IgD-negative memory B cell (primary cell): Measurements from ENCODE around the gene HNRNPCL4. TPM values are rescaled to one million over a fixed set of nuclear protein-coding genes. Genes with fewer than 3 reads are reported as not detected.
"Not testable (repeated sequence)": the region's sequence is repeated elsewhere in the genome, so short reads cannot be mapped to it uniquely, and the experiment has no call there.

ENCODE experiments used
- H3K27ac Mint-ChIP-seq, 3 donors: one replicate each; pipeline ENCODE4 v1.8.0; 2020 to 2022; ENCODE audit warnings: mild to moderate bottlenecking in 3 of 3, mixed read lengths in 3 of 3, moderate library complexity in 1 of 3
- H3K27me3 Mint-ChIP-seq: one replicate; pipeline ENCODE4 v1.8.0; 2021; ENCODE audit warnings: mixed read lengths
- H3K36me3 Mint-ChIP-seq: one replicate; pipeline ENCODE4 v1.8.0; 2020; ENCODE audit warnings: mild to moderate bottlenecking, mixed read lengths
- H3K4me1 Mint-ChIP-seq, 3 donors: one replicate each; pipeline ENCODE4 v1.8.0; 2020 to 2022; ENCODE audit warnings: mixed read lengths in 3 of 3, mild to moderate bottlenecking in 1 of 3
- H3K4me3 Mint-ChIP-seq, 4 donors: one replicate each; pipeline ENCODE4 v1.8.0; 2020 to 2022; ENCODE audit warnings: mild to moderate bottlenecking in 4 of 4, mixed read lengths in 4 of 4, moderate library complexity in 3 of 4
- H3K9me3 Mint-ChIP-seq, 3 donors: one replicate each; pipeline ENCODE4 v1.8.0; 2020 to 2021; ENCODE audit warnings: mixed read lengths in 3 of 3, mild to moderate bottlenecking in 1 of 3
- polyA plus RNA-seq: library from polyadenylated mRNA; unstranded; fragments of 300-500 nt; fragmentation: Illumina TruSeq; gene quantifications from one replicate; pipeline ENCODE4 v1.2.3, GENCODE V29; 2021

Gene HNRNPCL4
- not detected for polyA plus RNA-seq

DNA sequence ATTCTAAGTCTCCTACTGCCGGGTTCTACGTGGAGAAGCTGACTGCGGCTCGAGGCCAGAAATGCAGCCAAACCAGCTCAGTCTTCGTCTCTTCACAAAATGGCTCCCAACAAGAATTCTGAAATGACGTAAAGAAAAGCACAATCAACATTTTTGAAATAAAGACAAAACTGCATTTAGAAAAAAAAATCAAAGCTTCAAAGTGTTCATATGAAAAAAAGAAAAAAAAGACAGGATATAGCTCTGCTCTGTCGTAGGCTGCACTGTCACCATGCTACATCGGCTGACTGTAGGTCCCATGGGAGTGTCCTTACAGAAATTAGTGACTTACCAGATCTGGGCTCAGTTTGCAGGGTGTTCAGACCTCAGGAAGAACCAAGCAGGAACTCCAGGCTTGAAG lies at the start of gene HNRNPCL4:
Gene HNRNPCL4, minus strand, starts transcription at position 101 of the 400 bp plus-strand sequence. CDS start 164 bp downstream, outside the sequence.
- H3K9me3 Mint-ChIP-seq, H3K4me1 Mint-ChIP-seq, H3K27ac Mint-ChIP-seq, H3K4me3 Mint-ChIP-seq, H3K36me3 Mint-ChIP-seq, H3K27me3 Mint-ChIP-seq: not testable (repeated sequence)

DNA sequence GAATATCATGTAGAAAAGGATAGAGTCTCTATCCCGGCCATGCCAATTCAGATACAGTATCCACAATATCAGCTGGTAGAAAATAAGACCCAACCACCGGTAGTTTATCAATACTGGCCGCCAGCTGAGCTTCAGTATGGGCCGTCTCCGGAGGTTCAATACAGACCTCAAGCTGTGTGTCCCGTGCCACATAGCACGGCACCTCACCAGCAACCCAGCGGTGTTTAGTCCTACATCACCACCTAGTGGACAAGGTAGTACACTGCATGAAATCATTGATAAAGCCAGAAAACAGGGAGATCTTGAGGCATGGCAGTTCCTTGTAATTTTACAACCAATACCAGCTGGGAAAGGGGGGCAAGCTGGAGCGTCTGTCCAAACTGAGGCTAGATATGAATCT lies 43.3 kb upstream of the HNRNPCL4 start:
- not testable (repeated sequence) for H3K9me3 Mint-ChIP-seq, H3K4me3 Mint-ChIP-seq, H3K4me1 Mint-ChIP-seq, H3K27ac Mint-ChIP-seq, H3K27me3 Mint-ChIP-seq, H3K36me3 Mint-ChIP-seq

GRCh38 chr1:13201309-13201708 lies 35.9 kb upstream of the HNRNPCL4 start, which contains the start of gene PRAMEF13:
Gene PRAMEF13 (minus strand): TSS chr1:13201409. CDS start chr1:13199589, 1,820 bp downstream.
- not testable (repeated sequence) for H3K4me3 Mint-ChIP-seq, H3K4me1 Mint-ChIP-seq, H3K27ac Mint-ChIP-seq, H3K36me3 Mint-ChIP-seq, H3K9me3 Mint-ChIP-seq, H3K27me3 Mint-ChIP-seq

- H3K36me3 Mint-ChIP-seq, H3K27me3 Mint-ChIP-seq, H3K4me1 Mint-ChIP-seq, H3K9me3 Mint-ChIP-seq, H3K27ac Mint-ChIP-seq, H3K4me3 Mint-ChIP-seq: not testable (repeated sequence)
Measured at GRCh38 chr1:13171548-13171947, 6.1 kb upstream of the HNRNPCL4 start, which contains the start of gene PRAMEF9. Gene PRAMEF9 (plus strand): TSS chr1:13171848. CDS start chr1:13175281, 3,433 bp downstream.

- H3K27ac Mint-ChIP-seq, H3K4me1 Mint-ChIP-seq: not testable (repeated sequence)
Measured at GRCh38 chr1:13155909-13156308, 9.5 kb downstream of the HNRNPCL4 start, which contains the start of gene PRAMEF26. Gene PRAMEF26 (minus strand): TSS chr1:13156009. CDS start chr1:13153095, 2,914 bp downstream.

GRCh38 chr1:13116754-13117153 lies 48.7 kb downstream of the HNRNPCL4 start, which contains the start of gene HNRNPCL2:
Gene HNRNPCL2 (minus strand): TSS chr1:13116854. CDS start chr1:13116400, 454 bp downstream.
- H3K4me3 Mint-ChIP-seq, H3K36me3 Mint-ChIP-seq, H3K27ac Mint-ChIP-seq, H3K4me1 Mint-ChIP-seq, H3K9me3 Mint-ChIP-seq, H3K27me3 Mint-ChIP-seq: not testable (repeated sequence)

More at GRCh38 chr1:13155909-13156308, 9.5 kb downstream of the HNRNPCL4 start, which contains the start of gene PRAMEF26:
- not testable (repeated sequence) for H3K27me3 Mint-ChIP-seq, H3K4me3 Mint-ChIP-seq, H3K9me3 Mint-ChIP-seq, H3K36me3 Mint-ChIP-seq

Other genes with a start within 250 kb of the HNRNPCL4 start
- not detected for gene PRAMEF7, start 249.0 kb downstream of the HNRNPCL4 start, polyA plus RNA-seq
- gene PRAMEF6, start 218.1 kb downstream of the HNRNPCL4 start, polyA plus RNA-seq: not detected
- gene PRAMEF27, start 109.1 kb downstream of the HNRNPCL4 start, polyA plus RNA-seq: not detected
- not detected for gene HNRNPCL3, start 104.9 kb downstream of the HNRNPCL4 start, polyA plus RNA-seq
- not detected for gene PRAMEF25, start 94.9 kb downstream of the HNRNPCL4 start, polyA plus RNA-seq
- gene HNRNPCL2, start 48.8 kb downstream of the HNRNPCL4 start, polyA plus RNA-seq: not detected
- not detected for gene PRAMEF26, start 9.6 kb downstream of the HNRNPCL4 start, polyA plus RNA-seq
- not detected for gene PRAMEF9, start 6.2 kb upstream of the HNRNPCL4 start, polyA plus RNA-seq
- gene PRAMEF13, start 35.8 kb upstream of the HNRNPCL4 start, polyA plus RNA-seq: not detected
- gene PRAMEF18, start 60.5 kb upstream of the HNRNPCL4 start, polyA plus RNA-seq: not detected
- not detected for gene PRAMEF5, start 88.6 kb upstream of the HNRNPCL4 start, polyA plus RNA-seq
- not detected for gene PRAMEF8, start 119.5 kb upstream of the HNRNPCL4 start, polyA plus RNA-seq
- not detected for gene PRAMEF33, start 137.9 kb upstream of the HNRNPCL4 start, polyA plus RNA-seq
- gene PRAMEF15, start 149.9 kb upstream of the HNRNPCL4 start, polyA plus RNA-seq: not detected
- not detected for gene PRAMEF14, start 181.5 kb upstream of the HNRNPCL4 start, polyA plus RNA-seq
- gene PRAMEF19, start 206.3 kb upstream of the HNRNPCL4 start, polyA plus RNA-seq: not detected
- not detected for gene PRAMEF17, start 224.0 kb upstream of the HNRNPCL4 start, polyA plus RNA-seq
- not detected for gene PRAMEF20, start 244.8 kb upstream of the HNRNPCL4 start, polyA plus RNA-seq